HG03103 (cell line): Measurements from ENCODE around the gene PRKCB.

Experiments
- ATAC-seq: cut with Tn5 transposase; IDR thresholded peaks from one replicate; pipeline ENCODE4 v1.9.1; 2021; ENCODE audit warnings: low read depth; ENCODE audit not compliant: unreplicated experiment

PRKCB gene

DNA sequence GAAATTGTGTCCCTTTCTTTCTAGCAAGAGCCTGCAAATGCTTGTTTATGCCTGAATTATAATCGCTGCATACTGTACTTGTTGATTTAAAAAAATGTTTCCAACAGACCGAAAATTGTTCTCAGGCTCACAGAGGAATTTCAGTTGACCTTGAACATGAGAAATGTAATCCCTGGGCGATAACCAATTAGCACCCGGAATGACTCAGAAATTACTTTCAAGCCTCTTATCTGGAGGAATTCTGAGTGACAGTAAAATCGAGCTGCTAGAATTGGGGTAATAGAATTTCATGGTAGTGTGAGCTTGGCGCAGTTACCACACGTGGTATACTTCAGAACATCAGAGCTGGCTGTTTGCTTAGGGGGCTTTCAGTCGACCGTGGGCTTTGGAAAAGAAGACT lies 281.2 kb downstream of the PRKCB start:
- ATAC-seq = no peak

DNA sequence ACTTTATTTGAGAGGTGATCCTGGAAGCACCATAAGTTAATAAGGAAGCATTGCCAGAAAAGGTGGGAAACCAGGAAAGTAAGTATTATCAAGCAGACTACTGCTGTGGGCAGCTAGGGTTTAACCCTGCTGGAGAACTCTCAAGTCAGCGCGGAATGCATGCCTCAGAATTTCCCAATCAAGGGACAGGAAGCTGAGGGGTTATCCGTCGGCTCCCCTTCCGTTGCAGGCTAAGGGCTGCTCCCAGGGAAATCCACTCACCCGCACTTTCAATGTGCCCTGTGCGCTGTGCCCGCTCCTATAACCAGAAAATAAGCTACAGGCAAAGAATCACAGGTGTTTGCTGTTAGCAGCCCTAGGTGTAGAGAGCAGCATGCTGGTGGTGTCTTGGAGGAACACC lies 281.9 kb downstream of the PRKCB start:
- ATAC-seq = no peak

DNA sequence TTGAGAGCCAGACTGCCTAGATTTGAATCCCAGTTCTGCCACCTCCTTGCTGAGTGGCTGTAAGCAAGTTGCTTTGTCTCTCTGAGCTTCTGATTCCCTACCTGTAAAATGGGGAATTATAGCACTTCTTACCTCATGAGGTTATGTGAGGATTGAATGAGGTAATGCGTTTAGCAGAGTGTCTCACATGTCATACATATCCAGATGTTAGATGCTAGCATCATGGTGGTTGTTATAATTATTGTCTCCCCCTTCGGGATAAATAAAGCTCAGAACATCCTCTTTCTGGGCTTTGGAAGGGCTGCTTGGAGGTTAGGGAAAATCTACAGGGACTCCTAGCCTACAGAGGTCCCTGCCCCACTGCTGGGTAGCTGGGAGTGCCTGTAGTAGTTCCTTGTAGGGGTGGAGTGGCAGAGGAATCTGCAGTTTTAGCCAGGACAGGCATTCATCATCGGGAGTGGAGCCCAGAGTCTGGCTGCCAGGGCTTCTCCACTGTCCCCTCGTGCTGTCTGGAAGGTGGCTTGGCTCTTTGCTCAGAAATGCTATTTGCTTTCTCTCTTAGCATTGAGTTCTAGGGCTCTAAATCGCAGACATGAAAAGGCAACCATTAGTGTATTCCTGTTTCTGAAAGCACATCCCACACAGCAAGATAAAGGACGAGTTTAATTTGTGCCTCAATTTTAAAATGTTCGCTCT lies 282.5 kb downstream of the PRKCB start:
- no peak for ATAC-seq

DNA sequence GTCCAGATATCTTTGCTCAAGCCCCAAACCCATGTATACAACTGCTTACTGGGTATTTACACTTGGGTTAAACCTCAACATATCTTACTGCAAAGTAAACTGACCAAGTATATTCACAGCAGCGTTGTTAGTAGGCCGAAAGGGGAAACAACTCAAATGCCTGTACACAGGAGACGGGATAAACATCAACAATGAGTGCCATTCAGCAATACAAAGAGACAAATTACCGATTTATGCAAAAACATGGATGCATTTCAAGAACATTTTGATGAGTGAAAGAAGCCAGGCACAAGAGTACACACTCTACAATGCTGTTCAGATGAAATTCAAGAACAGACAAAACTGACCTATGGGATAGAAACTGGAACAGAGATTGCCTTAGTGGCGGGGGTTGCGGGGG lies 284.0 kb downstream of the PRKCB start:
- ATAC-seq = no peak

DNA sequence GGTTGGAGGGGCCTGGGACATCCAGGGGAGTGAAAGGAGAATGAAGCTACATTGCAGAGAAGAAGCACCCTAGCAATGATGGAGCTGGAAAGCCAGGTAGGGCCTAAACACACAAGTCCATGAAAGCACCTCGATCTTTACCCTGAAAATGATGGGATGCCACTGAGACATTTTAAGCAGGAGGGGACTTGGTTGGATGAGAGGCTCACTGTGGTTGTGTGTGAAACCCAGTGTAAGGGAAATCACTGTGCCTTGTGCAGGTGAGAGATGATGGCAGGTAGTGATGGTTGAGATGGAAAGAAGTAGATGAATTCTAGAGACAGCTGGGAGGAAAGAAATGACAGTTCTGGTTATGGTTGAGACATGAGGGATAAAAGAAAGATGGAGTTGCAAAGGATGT lies 287.5 kb downstream of the PRKCB start:
- ATAC-seq = no peak

DNA sequence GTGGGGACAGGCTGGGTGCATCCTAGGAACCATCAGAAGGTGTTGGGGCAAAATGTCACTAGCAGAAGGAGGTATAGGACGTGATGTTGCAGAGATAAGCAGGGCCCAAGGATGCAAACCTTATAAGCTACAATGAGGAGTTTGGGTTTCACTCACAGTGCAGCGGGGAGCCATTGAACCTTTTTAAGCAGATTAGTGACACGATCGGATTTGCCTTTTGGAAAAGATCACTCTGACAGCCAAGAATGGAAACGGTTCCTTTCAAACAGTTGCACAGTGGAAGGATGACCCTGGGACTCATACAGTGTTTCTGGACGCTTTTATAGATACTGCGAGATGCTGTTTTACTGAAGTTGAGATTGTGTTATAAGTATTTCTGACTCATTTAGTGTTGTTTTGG lies 288.5 kb downstream of the PRKCB start:
- ATAC-seq = no peak

DNA sequence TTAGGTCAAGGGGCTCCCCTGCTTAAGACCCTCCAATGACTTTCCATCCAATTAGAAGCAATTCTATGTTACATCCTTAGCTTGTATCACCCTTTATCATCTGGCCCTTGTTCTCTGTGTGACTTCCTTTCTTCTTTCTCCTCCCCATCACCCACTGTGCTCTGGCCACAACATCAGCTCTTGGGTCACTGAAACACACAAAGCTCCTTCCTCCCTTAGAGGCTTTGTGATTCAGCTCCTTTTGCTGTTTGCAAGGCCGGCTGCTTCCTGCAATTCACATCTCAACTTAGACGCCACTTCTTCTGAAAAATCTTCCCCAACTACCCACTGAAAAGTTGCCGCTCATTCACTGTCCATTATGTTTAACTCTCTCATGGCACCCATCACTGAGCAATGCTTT lies 289.4 kb downstream of the PRKCB start:
- ATAC-seq = no peak

DNA sequence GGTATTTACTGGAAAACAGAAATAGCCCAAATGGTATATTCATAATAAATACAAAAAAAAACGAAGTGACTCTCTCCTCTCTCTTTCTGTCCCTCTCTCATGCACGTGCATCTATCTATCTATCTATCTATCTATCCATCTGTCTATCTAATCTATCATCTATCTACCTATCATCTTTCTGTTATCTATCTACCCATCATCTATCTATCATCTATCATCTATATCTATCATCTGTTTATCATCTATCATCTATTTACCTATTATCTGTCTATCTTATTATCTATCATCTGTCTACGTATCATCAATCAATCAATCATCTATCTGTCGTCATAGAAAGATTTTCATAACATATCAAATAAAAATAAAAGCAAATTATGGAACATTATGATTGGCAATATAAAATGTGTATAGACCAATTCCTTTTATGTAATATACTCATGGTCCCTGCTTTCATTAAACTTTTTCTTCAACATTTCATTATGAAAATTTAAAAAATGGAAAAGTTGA lies 293.7 kb downstream of the PRKCB start:
- ATAC-seq = no peak

DNA sequence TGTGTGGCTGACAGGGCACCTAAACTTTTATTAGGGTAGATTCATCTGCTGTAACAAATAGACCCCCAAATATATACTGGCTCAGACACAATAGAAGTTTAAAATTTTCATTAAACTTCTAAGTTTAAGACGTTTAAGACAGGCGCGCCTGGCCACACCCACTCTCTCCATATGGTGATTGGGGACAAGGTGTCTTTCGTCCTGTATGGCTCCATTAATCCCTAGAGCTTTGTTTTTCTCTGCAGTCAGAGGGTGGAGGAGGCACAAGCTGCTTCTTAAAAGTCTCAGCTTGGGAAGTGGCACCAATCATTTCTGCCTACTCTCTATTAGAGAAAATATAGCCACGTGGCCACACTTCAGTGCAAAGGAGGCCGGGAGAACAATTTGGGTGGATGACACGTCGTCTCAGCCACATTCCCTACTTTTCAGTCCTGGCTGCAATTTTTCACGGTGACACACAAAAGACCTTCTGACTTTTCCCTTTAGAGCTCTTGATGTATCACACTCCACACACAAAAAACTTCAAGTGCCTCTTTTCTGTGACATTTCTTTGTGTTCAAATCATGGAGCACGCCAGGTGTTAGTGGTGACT lies 294.8 kb downstream of the PRKCB start:
- ATAC-seq = no peak

DNA sequence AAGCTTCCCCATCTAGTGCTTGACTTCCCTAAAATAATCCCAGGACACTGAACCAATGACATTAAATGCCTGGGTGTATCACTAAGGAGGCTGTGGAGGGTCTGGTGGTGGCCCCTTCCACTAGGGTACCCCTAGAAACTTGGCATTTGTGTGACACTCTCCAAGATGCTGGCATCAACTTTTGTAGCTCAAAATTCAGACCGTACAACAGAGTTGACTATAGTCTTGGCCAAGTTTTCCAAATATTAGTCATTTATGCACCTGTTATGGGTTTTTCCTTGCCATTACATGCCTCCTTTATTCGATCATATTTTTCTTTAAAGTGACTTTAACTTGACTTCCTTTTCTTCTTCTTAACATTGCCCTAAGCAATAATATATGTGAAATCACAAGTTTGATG lies 295.5 kb downstream of the PRKCB start:
- no peak for ATAC-seq

DNA sequence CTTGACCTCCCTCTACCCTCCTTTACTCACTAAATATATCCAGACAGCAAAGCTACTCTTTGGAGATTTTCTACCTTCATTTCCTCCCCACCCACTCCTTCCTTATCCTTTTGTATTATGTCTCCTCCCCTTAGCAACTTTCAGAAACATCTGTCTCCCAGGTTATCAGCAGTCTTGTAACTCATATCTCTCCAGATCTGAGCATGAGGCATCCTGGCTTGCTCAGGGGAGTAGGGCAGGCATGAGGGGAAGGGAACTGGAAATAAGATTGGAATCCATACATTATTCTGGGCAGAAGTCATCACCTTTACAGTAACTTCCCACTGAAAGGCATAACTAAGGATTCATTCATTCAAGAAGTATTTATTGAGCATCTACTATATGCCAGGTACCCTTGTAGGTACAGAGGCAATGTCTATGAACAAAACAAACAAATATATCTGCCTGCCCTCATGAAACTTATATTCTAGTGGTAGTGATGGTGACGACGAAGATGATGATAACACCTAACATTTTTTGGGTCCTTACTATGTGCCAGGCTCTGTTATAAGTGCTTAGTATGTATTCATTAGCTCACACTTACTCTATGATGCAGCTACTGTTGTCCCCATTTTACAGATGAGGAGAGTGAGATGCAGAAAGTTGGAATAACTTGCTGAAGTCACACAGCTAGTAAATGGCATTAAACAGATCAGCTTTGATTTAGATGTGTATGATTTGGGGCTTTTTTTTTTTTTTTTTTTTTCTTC lies 296.4 kb downstream of the PRKCB start:
- ATAC-seq = no peak

DNA sequence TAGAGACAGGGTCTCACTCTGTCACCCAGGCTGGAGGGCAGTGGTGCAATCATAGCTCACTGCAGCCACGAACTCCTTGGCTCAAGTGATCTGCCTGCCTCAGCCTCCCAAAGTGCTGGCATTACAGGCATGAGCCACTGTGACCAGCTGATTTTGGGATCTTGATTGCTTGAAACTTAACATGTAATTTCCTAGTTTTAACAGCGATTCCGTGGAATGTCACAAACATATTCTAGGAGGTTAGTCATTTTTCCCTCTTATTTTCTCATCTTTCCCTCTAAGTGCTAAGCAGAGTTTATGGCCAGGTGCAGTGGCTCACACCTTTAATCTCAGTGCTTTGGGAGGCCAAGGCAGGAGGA lies 297.0 kb downstream of the PRKCB start:
- no peak for ATAC-seq

DNA sequence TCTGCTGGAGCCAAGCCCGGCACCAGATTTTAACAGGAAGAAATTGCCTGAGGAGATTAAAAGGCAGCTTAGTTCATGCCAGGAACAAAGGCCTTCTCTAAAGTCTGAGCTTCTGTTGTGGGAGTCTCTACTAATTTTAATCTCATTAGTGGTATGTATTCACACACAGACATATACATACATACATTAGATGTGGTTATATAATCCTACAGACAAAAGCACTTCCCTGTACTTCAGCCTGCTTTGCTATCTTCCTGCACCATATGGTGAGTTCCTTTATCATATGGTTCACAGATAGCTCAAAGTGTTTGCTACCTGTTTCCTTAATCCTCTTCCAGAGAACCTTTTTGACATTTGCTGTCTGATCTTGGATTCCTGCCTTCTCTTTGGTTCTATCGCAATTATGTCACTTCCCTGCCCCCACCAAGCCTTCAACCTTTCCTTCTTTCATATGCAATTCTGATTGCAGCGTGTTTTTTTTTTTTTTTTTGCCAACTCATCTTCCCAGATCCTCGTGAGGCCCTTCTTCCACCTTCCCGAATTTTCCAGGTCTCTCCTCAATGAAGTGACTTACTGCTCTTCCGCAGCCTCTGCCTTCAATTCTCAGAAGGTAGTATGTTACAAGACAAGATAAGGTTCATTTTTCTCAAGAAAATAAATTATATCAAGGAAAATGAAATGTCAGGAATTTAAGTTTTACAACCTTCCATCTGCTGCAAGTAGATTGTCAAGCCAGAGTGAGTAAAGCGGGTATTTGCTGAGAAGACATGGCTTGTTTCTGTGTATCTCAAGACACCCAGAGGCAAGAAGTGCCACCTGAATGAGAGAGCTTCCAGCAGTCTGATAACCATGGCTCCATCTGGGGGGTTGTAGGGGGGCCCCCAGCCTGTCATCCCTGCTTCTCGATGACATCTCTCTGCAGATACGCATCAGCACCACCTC lies 300.1 kb downstream of the PRKCB start:
- ATAC-seq = no peak

DNA sequence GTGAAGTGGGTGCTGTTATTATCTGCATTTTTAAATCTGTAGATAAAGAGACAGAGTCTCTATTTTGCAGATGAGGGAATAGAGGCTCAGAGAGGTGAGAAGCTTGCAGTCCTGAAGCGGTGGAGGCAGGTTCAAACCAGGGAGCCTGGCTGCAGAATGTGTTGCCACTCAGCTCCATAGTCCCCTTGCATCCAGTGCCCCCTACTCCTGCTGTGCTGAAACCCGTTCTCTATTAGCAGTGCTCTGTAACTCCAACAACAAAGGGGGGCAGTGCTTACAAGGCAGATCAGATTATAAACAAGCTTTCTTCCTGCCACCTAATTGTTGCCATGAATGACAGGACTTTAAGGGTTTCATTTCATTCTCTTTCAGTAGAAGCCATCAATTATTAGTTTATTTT lies 302.2 kb downstream of the PRKCB start:
- no peak for ATAC-seq

DNA sequence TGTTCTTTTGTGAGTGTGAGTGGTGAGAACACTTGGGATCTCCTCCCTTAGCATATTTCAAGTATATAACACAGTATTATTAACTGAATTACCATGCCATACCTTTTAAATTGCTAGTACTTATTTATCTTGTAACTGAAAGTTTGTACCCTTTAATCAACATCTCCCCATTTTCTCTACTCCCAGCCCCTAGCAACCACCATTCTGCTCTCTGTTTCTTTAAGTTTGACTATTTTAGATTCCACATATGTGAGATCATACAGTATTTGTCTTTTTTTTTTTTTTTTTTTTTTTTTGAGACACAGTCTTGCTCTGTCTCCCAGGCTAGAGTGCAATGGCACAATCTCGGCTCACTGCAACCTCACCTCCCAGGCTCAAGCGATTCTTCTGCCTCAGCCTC lies 302.8 kb downstream of the PRKCB start:
- no peak for ATAC-seq

DNA sequence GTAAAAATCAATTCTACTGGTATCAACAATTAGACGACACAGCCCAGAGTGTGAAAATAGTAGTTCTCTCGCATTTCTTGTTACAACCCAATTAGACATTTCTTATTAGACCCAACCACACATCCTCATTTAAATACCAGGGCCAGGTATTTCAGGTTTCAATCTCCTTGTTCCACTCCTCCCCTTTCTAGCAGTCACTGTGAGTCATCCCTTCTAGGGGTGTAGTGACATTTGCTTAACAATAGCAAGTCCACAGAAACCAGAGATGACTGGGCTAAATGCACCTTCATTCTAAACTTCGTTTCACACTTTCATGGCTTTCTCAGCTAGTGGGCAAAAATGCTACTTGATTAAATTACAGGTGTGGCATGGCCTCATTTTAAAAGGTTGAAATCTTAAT lies 303.5 kb downstream of the PRKCB start:
- no peak for ATAC-seq

DNA sequence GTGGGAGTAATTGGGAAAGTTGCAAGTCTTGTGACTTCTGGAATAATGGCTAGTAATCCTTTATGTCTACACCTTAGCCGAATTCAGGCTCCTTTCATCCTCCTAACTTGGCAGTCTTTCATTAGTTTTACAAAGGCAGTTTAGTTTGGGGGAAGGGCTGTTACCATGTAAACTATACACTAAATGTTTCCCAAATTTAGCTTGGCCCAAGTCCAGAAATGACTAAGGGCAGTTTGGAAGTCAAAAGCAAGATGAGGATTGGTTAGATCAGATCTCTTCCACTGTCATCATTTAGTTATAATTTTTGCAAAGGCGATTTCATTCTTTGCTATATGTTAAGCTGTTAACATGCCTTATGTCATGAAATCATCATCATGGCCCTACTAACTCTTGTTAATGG lies 304.9 kb downstream of the PRKCB start:
- ATAC-seq = no peak

DNA sequence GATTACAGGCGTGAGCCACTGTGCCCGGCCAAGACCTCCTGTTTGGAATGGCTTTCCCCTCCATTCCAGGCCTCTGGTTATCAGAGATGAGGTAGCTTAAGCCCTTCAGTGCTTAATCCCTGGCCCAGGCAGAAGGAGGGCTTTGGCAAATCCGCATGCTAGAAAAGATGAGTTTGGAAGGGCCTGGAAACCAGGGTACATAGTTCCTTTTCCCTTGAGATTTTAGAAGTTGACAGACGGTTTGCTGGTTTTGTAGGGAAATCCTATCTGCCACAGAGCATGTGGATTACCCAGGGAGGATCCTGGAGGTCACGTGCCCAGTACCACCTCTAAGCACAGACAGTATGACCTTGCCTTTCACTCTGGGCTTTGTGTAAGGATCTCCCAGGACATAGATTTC lies 305.7 kb downstream of the PRKCB start:
- ATAC-seq = no peak

DNA sequence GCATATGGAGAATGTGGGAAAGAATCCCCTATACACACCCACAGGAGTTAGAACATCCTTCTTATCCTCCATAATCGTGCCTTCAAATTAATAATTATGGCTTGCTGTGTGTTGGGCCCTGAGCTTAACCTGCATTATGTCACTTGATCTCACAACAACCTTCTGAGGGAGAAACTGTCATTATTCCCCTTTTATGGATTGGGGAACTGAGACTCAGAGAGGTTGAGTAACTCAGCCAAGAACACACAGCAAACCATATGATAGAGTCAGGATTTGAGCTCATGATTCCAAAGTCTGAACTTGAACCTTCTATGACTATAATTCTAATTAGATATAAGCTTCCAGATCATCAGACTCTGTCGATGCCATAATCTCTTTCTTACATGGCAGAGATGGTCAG lies 306.1 kb downstream of the PRKCB start:
- ATAC-seq = no peak

DNA sequence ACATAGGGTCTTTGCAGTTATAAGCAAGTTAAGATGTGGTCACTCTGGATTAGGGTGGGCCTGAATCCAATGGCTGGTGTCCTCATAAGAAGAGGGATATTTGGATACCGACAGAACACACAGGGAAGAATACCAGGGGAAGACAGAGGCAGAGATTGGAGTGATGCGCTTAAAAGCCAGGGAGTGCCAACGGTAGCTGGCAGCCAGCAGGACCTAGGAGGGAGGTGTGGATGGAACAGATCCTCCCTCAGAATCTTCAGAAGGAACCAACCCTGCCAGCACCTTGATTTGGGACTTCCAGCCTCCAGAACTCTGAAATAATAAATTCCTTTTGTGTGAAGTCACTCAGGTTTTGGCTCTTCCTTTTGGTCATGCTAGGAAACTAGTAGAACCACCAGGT lies 310.1 kb downstream of the PRKCB start:
- ATAC-seq = no peak

DNA sequence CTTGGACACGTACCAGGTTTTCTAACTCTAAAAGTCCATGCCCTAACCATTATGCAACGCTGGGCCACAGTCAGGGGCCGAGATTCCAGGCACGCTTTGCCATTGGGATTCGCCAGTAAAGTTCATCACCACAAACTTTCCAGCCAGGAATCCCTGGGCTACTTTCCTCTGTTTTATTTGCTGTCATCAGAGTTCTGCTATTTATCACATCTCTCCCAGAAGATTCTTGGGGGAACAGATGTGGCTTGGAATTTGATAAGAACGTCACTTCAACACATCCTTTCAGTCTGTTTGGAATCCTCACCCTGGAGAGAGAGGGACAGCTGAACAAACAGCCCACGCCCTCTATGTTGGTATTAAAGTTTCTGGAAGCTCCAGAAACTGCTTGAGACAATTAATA lies 310.7 kb downstream of the PRKCB start:
- ATAC-seq = no peak
